ENCODE measurements around the gene ERBB4.

- TF ChIP-seq KDM1A (IDR thresholded peaks at IDR 0.05; ENCODE audit: borderline replicate concordance) (no peak), NFIC (IDR thresholded peaks at IDR 0.05; ENCODE audit: low read depth, low read length) (no peak), CTCF (IDR thresholded peaks at IDR 0.05 in 2 of 3, conservative IDR thresholded peaks at IDR 0.05 in 1 of 3; ENCODE audit: control insufficient read depth in 2 of 3, extremely low read depth in 1 of 3, insufficient read depth in 1 of 3, low read depth in 3 of 3, low read length in 3 of 3) (no peak), ATF7 (IDR thresholded peaks at IDR 0.05; ENCODE audit: low read depth) (no peak)
Observed at GRCh38 chr2:211457325-211457724, 1081.3 kb downstream of the ERBB4 start.
